IPS-NIHi7 (cell line): ENCODE results near the gene CA10.

Experiments
- DNase-seq: peaks from one replicate; pipeline ENCODE4 v3.0.0; 2012; ENCODE audit warnings: mixed read lengths; ENCODE audit errors: extremely low spot score

The CA10 gene

DNA sequence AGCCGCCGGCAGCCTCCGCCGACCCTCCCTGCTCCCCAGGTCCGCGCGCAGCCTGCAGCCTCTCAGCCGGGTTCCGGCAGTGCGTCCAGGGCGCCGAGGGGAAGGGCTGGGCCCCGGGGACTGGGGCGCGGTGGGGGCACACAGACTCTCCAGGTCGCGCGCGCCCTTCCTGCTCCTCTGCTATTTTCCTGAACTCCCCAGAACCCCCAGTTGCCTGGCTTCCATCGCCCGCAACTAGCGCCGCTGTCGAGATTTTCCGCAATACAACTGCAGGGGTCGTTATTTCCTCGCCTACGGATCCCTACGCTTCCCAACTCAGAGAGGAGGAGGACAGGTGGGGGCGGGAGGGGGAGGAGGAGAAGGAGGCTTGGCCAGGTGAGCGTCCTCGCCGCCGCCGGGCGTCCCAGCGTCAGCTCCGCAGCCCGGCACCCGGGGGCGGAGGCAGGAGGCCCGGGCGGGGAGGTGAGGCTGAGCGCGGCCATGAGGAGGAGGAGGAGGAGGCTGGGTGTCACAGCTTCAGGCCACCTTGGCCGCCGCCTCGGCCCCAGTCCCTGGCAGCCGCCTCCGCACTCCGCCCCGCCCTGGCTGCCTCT, at the start of gene CA10:
CA10 (minus strand) TSS at position 265 of the 593 bp plus-strand sequence.
- peak; percentile 77 for DNase-seq

DNA sequence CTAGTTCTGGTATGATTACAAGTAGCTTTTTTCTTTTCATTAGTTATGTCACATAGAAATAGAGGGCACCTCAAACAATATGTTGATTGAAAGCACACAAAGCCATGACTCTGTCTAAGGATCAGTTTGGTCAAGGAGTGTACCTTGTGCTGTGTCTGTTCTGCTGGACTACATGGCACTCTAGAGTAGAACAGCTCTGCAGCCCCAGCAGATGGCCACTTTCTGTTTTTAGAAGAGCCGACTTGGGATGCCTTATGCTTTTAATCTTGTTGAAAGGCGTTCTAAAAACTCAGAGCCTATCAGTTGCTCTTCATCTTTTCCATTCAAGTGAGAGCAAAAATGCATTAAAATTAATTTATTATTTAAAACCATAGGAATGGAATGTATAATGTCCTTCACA, 49.3 kb upstream of the CA10 start:
- DNase-seq, result no peak

DNA sequence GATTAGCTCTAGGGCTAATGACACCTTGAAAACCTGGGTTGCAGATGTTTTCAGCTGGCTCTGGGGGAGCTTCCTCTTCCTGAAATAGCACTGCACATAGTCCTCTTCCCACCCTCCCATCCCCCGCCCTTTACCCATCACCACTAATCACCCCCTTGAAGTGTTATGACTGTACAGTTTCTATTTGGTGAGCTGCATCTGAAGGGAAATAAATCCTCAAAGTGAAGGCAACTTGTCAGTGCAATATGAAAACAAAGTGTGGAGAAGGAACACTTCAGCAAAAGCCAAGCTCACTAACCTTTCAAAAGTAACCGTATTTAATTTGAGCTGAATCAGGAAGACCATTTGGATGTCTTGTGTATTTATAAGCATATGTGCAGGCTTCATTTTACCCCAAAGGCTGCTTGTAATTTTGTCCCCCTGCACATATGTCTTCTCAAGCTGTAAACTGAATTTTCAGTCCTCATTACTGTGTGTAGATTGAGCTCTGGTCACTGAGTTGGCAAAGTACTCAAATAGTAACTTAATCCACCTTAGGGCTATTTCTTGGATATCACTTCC, 44.1 kb upstream of the CA10 start:
- no peak for DNase-seq

DNA sequence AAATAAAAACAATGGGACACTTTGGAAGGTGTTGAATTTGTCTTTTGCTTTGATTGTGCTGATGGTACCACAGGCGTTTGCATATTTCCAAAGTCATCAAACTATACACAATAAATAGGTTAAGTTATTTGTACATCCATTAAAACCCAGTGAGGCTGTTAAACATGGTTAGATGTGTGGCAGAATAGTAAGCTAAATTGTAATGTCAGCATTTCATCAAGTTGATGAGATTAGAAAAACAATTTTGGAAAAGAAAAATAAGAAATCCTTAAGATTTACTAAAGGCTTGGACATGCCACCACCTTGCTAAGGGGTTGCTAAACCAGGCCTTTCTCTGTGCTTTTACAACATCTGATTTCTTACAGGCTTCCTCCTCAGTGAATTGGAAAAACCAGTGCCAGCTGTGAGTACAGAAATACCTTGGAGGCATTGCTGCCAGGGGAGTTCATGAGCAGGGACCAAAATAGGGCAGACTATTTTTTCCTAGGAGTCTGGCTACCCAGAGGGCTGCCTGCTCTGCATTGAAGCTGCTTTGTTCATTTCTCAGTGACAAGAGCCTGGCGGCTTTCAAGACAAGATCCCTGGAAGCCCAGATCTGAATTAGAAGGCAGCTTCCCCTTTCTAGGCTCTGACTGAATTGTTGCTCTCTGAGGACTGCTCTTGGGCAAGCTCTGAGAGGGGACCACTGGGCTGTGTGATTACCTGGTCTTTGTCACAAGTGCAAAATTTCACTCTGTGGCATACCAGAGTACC, 43.4 kb upstream of the CA10 start:
- DNase-seq, result no peak

DNA sequence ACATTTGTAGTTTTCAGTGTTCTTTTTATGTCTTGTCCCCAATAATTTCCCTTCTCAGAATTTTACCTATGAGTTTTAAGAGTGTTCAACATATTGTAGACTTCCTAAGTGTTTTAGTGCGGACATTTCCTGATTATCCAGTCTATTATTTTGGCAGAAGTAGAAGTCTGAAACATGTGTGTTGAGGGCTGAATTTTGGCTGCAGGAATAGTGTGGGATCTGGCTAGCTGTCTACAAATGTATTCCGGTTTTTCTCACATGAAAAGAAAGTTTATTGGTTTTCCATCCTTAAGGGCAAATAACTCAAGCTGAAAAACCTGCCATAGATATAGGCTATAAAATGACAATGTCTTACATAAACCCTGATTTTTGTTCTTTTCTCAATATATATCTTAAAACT, 33.0 kb upstream of the CA10 start:
- no peak for DNase-seq

DNA sequence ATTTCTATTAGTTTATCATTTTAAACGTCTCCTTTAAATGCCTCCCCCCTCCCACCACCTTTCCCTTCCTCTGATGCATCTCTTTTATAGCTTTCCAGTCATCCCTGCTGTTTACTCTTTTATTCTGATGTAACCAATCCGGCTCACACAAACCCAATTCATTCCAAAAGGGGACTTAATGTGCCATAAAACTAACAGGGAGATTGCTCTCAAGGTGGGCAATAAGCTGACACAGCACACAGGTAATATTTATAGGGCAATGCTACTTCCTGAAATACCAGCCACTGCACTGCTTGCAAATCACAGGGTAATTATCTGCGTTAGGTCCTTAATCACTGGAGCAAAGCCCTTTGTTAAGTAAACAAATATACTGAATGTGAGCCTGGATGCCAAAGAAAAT, 23.3 kb upstream of the CA10 start:
- DNase-seq, result no peak

DNA sequence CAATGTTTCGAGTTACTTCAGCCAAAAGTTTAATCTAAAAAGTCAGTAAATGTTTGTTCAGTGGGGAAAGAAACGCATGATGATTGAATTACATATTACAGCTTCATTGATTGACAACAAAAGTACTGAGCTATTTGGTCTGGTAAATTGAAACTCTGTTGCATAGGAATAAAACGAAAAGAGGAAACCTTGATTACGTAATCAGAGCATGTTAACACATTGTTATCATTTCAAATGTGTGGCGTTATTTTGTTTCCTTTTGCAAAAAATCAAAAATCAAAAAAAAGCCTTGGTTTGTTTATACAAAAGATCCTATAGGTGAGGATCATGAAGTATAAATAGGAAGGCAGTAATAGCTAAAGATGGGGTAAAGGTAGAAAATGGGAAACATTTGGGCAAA, 19.5 kb upstream of the CA10 start:
- no peak for DNase-seq

DNA sequence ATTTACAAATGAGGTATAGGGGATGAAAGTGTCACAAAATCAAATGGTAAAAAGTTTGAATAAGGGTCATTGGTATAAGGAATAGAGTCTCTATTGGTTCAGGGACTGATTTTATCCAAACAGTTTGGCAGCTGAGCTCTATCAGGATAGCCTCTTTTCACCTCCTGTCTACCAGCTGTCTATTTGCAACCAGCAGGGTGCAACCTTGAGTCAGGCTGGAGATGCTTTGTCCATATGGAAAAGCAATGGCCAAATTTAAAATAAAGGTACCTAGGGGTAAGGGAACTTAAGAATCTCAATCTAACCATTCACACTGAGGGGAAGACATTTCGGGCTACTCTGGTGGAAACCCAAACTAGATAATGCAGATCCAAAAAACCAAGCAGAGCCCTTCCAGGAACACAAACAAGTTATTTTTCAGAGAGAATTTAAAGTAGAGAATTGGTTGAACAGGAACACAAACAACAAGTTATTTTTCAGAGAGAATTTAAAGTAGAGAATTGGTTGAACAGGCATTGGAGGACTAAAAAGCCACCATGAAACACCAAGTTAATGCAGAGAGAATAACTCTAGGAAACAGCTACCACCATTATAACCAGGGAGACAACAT, 12.6 kb upstream of the CA10 start:
- DNase-seq, result peak; percentile 57

DNA sequence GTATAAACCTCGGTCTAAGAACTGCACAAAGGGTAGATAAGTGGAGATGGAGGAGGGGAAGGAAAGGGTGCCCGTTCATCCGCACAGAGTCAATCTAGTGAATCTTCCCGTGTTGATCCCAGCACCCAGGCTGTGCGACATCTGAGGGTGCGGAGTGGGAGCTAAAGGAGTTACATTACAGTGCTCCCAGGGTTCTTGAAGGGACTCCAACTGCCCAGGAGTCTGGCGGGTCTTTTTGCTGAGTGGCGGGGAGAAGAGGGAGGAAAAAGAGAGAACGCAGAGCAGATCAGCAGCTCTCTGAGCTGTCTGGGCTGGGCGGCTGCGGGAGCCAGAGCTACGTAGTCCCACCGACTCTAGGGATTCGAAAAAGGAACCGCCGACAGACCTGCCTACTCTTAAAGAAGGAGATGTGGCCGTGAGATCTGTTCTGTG, 1.6 kb upstream of the CA10 start:
- DNase-seq, result no peak

DNA sequence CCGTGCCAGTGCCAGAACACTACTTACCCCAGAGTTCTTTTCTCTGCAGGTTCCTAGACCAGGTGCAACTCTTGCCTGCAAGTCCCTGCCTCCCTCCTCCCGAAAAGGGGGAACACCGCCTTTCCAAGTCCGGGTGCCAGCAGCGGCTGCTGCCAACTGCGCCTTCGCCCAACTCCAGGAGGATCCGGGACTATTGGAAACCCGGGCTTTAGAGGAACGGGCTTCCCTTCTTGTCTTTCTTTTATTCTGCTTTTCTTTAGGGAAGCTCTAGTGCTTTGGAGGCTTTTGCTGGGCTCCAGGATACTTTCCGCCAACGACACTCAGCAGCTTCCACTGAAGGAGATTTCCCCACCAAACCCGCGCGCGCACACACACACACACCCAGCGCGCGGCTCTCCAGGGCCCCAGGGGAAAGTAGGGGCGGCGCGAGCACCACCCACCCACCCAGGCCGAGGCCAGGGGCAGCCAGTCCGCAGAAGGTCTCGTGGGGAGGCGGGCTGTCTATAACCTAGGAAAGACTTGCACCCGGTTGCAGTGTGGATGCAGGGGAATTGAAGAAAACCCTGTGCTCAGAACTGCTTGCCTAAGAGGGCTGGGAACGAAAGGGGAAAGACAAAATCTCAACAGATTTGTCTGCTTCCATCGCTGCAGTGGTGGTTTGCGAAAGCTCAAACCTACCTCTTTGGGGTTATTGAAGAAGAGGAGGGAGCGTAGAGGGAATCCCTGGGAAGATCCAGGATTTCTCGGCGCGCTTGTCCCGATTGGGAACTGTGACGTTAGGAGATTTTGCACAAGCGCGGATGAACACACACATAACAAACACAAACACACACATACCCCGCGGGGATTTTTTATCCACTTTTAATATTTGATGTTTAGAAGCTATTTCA, 977 bp upstream of the CA10 start:
- no peak for DNase-seq

DNA sequence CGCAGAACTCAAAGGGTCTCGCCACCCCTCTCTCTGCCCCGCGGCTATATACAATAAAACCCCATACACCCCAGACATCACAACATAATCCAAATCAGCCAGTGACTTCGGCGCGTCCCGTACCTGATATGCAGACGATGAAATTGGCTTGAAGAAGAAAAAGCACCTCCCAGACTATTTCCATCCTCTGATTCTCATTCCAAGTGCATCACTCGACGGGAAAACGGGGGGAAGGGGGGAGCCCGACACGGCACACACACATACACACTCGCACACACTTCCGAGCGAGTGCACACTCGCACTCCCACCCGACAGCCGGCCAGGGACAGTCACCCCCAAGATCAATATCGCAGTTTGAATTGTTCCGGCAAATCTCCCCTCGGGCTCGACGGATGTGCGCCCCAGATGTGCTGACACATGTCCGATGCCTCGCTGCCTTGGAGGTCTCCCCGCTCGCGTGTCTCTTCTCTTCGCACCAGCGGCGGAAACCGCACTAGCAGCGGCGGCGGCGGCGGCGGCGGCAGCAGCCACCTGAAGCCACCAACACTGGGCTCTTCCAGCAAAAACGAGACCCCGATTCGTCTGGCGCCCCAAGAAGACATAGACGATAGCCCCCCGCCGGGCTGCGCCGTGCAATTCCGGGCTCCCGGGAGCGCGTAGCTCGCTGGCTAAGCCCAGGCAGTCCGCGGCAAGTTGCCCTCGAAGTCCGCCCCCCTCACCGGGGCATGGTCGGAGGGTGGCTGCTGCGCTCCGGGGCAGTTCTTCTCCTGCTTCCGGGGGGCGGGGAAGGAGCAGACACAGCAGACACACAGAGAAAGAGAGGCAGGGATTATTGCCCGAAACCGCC, 688 bp downstream of the CA10 start:
- no peak for DNase-seq

DNA sequence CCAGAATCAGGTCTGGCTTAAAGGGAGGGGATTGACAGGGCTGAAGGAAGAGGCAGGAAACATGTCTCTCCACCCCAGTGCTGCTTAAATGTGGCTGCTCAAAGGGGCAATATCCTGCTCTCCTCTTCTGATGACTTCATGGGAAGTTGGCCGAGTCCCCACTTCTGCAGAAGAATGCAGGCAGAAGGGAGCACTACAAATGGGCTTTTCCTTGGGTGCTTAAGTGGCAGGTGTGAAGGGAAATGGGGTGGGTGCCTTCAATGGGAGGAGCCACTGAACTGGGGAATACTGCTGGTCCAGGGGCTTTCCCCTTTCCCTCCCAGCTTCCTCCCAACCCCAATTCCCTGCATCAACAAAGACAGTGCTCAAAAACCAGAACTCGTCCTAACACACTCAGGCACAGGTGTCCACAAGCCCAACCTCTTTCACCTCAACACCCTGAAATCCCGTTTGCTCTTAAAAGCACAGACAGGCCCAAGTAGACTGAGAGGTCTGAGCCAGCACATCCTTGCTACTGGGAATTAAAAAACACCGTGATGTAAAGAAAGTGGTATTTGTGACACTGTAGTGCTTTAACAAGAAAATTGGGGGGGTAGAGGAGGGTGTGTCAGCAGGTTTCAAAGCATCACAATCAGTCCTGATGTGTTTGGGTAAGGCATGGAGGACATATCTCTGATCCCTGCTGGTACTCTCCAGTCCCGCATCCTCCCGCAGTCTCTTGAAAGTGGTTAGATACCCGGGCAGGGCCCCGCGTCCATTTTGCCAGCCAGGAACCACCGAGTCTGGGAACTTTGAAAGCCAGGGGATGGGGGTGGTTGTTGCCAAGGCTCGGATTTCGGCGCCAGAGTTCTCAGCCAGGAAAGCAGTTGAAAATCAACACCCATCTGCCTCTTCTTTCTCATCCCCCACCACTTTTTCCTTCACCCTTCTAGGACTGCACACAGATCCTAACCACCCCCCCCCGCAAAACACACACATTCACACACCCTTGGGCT, 1.6 kb downstream of the CA10 start:
- no peak for DNase-seq

DNA sequence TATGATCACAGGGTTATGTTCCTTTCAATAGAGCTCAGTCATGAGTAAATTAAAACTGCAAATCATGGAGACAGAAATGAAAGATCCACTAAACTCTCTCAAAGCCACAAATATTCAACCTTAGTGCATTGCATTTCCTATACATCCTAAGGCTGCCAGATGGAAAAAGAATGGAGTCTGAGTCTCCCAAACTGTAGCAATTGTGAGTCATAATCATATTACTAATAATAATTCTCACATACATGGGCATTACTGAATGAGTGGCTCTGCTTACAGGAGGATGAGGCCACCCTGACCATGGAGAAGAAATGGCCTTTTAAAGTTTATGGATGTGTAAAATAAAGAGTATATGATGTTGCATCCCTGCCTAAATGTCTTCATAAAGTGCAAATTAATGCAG, 3.2 kb downstream of the CA10 start:
- no peak for DNase-seq

DNA sequence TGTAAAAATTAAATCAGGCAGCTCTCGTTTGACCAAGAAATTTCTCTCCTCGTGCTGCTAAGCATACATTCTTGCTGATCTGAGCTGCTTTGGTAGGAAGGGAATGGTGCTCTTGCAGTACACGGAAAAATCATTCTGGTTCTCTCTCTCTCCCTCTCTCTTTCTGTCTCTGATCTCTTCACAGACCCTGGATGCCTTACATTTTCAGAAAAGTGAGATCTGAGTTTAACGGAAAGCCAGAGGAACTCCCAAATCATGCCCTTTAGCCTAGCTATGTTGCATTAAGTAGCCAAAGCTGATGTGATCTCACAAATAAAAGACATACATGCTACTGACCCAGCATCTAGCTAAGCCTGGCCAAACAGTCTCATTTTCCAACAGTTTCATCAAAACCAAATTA, 4.0 kb downstream of the CA10 start:
- no peak for DNase-seq

DNA sequence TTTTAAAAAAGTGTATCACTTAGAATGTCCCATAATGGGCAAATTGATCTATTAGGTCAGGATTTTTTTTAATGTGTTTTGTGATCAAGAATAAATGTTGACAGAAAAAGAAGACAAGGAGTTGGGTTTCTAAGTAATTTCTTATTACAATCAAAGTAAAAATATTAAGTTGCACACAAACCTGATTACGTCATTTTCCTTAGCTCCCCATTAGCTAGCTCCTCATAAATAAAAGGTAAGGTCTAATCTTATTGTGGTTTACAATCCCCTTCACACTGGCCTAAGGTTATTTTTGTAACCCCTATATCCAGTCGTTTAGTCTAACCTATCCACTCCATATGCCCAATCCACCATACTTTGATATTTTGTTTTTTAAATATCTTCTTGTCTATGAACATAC, 7.6 kb downstream of the CA10 start:
- DNase-seq, result no peak

DNA sequence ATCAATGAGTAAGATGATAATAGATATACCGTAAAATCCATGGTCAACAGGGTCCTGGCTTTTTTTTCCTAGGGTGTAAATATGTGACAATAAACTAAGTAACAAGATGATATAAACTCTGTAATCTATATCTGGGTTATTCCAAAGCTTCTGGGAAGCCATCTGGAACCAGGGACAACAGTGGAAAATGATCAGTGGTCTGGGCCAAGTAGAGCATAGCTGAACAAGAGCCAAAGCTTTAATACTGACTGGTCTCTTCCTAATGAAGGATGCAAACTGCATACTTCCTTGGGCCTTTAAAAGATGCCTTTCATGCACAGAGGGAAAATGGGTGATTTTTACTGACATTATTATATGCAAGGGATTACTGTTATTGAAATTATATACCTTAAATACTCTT, 8.9 kb downstream of the CA10 start:
- no peak for DNase-seq

DNA sequence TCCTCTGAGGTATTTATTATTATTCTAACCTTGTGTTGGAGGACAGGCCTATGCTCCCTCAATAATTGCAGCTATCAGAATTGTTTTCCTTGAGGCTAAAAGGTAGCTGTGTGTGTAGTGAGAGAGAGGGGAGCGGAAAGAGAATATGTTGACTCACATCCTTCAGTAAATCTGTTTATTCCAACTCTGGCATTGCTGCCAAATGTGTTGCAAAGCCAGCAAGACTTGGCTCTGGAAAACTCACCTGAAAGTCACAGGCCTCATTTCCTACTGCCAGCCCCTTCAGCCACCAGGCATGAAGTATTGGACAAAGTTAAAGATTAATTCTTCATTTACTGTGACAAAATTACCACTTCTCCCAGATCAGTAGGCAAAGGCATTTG, 9.6 kb downstream of the CA10 start:
- DNase-seq, result no peak

DNA sequence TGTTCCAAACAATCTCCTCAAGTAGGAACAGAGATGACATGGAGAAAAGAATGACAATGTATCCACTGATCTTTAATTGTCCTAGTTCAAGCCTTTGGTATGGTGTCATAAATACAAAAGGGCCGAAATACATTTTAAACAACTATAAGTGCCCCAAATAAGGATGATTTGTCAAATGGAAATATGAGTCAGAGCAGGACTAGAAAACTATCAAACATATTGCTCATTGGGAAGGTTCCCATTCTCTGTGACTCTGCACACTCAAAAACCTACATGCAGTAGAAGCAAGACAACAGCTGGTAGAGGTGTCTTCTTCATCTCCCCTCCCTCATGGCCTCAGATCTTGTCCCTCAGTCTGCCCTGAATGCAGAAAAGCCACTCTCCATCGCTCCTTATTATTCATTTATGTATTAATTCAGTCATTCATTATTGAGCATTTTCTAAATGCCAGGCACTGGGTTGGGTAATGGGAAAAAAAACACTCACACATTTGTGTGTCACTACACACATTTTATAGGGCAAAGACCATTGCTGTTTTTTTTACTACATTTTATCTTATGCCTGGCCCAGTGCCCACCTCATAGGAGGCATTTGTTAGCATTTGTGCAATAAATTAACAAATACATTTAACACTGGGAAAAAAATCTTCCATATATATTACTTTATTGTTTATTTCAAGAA, 10.1 kb downstream of the CA10 start:
- DNase-seq, result no peak

DNA sequence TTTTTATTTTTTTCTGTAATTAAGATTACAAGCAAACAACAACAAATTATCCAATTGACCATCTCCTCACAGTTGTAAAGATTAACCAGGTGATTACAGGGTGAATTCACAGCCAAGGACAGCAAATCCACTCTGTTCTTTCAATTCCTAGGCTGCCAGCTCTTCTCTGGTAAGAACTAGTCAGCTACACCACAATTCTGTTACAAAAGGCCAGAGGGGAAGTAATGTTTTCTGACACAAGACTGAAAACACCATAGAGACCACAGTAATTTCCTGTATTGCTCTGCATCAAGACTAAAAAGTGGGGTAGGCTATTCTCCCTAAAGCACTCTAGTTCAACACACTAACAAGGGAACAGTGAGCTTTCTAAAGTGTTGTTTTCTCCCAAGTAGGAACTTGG, 10.6 kb downstream of the CA10 start:
- DNase-seq, result no peak
